ENCODE measurements around the gene PRSS33. TPM values are rescaled to one million over a fixed set of nuclear protein-coding genes. Genes with fewer than 3 reads are reported as not detected.

The PRSS33 gene
- total RNA-seq, 1 experiment from 2014 or later = not detected

GRCh38 chr16:2833776-2834175 lies 46.4 kb upstream of the PRSS33 start:
- Mint-ChIP-seq H3K4me1 (peaks cover 16 to 17% of the 10 kb centered on the region in 2 experiments), H3K9me3 (no peaks in the 10 kb centered on the region; a peak in 2 of 5 replicates), H3K4me3 (no peak overlapping the region), H3K27me3 (ENCODE audit: low read depth) (peaks cover 7% of the 10 kb centered on the region), H3K36me3 (ENCODE audit: insufficient read depth in 1 of 3, low read depth in 3 of 3) (no peaks in the 10 kb centered on the region), H3K27ac (no peak overlapping the region)
- H3K4ac ChIP-seq (ENCODE audit: low read depth, low read length) = no peak overlapping the region
- no peak overlapping the region for H2BK5ac ChIP-seq (ENCODE audit: insufficient read length, low read length)
- H4K20me1 ChIP-seq (ENCODE audit: control insufficient read depth, insufficient read depth, insufficient read length) = no peaks in the 10 kb centered on the region
- H3K9me3 ChIP-seq (ENCODE audit: control insufficient read depth, low read depth, low read length) = no peaks in the 10 kb centered on the region
- no peak overlapping the region for H3K14ac ChIP-seq (ENCODE audit: insufficient read depth, low read length)
- H4K5ac ChIP-seq (ENCODE audit: insufficient read length, low read depth, low read length) = no peak overlapping the region
- no peaks in the 10 kb centered on the region for H3K79me1 ChIP-seq (ENCODE audit: insufficient read depth, low read depth, low read length, poor library complexity, severe bottlenecking)
- no peaks in the 10 kb centered on the region for H3K27me3 ChIP-seq (ENCODE audit: insufficient read depth, low read length)
- no peak overlapping the region for H4K8ac ChIP-seq (replicated peaks; ENCODE audit: insufficient read length, low read depth, low read length)
- H2AK5ac ChIP-seq (ENCODE audit: insufficient read length, low read length) = no peak overlapping the region
- no peak overlapping the region for H3T11ph ChIP-seq (ENCODE audit: low read length)
- no CpG with 5 or more reads among the region's 7 CpGs for WGBS (ENCODE audit: extremely low coverage, insufficient read length, low lambda C conversion rate)
- H2BK120ac ChIP-seq (ENCODE audit: low read depth, low read length, poor library complexity, severe bottlenecking) = no peak overlapping the region
- peaks cover 3% of the 10 kb centered on the region; the same call in 1 of the 2 replicates for H3K4me1 ChIP-seq (ENCODE audit: insufficient read depth, low read length)
- no peak overlapping the region for H2BK20ac ChIP-seq (ENCODE audit: low read depth, low read length, poor library complexity, severe bottlenecking)
- no peaks in the 10 kb centered on the region for H3K79me2 ChIP-seq (ENCODE audit: insufficient read depth, low read length)
- H4K91ac ChIP-seq (ENCODE audit: insufficient read length, low read depth, low read length) = no peak overlapping the region
- no peak overlapping the region for H3K4me2 ChIP-seq (ENCODE audit: insufficient read depth, insufficient read length, low read length)
- no peak overlapping the region for H3K18ac ChIP-seq (ENCODE audit: insufficient read length, low read depth, low read length)
- no peaks in the 10 kb centered on the region for H3K23me2 ChIP-seq (ENCODE audit: insufficient read length, low read depth, low read length, poor library complexity, severe bottlenecking)
- no peak overlapping the region for H3K56ac ChIP-seq (ENCODE audit: insufficient read length, low read depth, low read length)
- no peak overlapping the region for H2BK12ac ChIP-seq (ENCODE audit: insufficient read length, low read depth, low read length)
- H2AFZ ChIP-seq (ENCODE audit: low read length) = no peak overlapping the region
- H3K23ac ChIP-seq (ENCODE audit: insufficient read length, low read depth, low read length) = no peak overlapping the region
- no peak for TF ChIP-seq CTCF (conservative IDR thresholded peaks at IDR 0.05)
- H3K27ac ChIP-seq (ENCODE audit: insufficient read length, low read depth, low read length) = no peak overlapping the region
- no peak for DNase-seq
- H3K9ac ChIP-seq (ENCODE audit: extremely low read depth, insufficient read length, low read length) = no peak overlapping the region
- no peak overlapping the region for H2BK15ac ChIP-seq (ENCODE audit: low read depth, low read length)
